ENCODE data around the gene TULP3. TPM values are rescaled to one million over a fixed set of nuclear protein-coding genes. Genes with fewer than 3 reads are reported as not detected.

The TULP3 gene
- total RNA-seq = 9.9 and 15.7 TPM in 2 replicates

DNA sequence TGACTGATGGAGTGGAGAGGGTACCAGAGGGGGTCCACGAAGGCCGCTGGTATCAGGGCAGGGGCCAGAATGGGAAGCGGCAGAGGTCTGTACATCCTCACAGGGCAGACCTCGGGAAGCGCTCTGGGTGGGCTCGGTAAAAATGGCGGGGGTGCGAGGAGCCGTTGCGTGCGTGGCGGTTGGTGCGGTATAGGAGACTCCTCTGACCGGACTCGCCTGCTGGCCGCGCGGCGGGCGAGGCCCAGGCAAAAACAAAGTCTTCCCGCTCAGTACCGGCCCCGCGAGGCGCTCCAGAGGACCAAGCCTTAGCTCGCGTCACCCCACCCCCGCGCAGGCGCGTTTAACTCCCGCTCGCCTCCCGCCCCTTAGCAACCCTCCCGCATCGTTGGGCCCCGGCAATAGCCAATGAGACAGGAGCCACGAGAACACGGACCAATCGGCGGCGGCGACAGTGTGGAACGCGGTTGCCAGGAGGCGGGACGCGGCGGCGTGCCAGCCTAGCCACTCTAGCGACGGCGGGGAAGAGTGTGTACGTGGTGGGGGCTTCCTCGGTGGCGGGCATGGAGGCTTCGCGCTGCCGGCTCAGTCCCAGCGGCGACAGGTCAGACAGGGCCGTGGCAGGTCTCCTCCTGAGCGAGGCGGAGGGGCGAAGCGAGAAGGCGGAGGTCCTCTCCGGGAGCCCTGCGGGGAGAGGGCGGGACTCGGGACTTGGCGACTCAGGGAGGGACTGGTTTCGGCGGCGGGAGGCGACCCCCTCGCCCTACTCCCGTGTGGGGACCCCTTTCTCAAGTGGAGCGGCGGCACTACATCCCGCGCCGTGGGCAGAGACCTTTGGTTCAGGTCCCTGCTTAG is at the start of gene TULP3:
Gene TULP3 (plus strand): TSS at position 504 of the 852 bp plus-strand sequence. CDS start 57 bp downstream, at position 561.

GRCh38 chr12:2857021-2857431 is 33.7 kb upstream of the TULP3 start, which contains the start of gene TEX52:
Gene TEX52, minus strand, starts transcription at chr12:2857039. Its CDS starts 13 bp downstream, at chr12:2857026.

GRCh38 chr12:2877047-2877952 is 13.4 kb upstream of the TULP3 start, which contains the start of the genes FOXM1 and RHNO1:
Gene FOXM1, minus strand, starts transcription at chr12:2877174. Its CDS starts 2,696 bp downstream, at chr12:2874478.
Gene RHNO1, plus strand, starts transcription at chr12:2877223. Its CDS starts 8,144 bp downstream, at chr12:2885367.

GRCh38 chr12:2959192-2959504 is 68.5 kb downstream of the TULP3 start, which contains the start of gene TEAD4:
Gene TEAD4, plus strand, starts transcription at chr12:2959397.

Other genes starting within 250 kb of the TULP3 start
- gene FKBP4, start 95.9 kb upstream of the TULP3 start, total RNA-seq = 35.5 and 60.3 TPM in 2 replicates
- 11.0 and 25.7 TPM in 2 replicates for gene ITFG2, start 78.2 kb upstream of the TULP3 start, total RNA-seq
- gene NRIP2, start 55.9 kb upstream of the TULP3 start, total RNA-seq = not detected in 2 replicates
- gene TEX52, start 33.9 kb upstream of the TULP3 start, total RNA-seq = not detected in 2 replicates
- gene FOXM1, start 13.7 kb upstream of the TULP3 start, total RNA-seq = 8.9 and 10.2 TPM in 2 replicates
- 16.2 and 17.2 TPM in 2 replicates for gene RHNO1, start 13.7 kb upstream of the TULP3 start, total RNA-seq
- 17.6 and 19.3 TPM in 2 replicates for gene TEAD4, start 68.5 kb downstream of the TULP3 start, total RNA-seq
- 37.9 and 121 TPM in 2 replicates for gene TSPAN9, start 186.5 kb downstream of the TULP3 start, total RNA-seq

Measured in bladder microvascular endothelial cell (primary cell).